ENCODE data around the gene FBXL5.

DNA sequence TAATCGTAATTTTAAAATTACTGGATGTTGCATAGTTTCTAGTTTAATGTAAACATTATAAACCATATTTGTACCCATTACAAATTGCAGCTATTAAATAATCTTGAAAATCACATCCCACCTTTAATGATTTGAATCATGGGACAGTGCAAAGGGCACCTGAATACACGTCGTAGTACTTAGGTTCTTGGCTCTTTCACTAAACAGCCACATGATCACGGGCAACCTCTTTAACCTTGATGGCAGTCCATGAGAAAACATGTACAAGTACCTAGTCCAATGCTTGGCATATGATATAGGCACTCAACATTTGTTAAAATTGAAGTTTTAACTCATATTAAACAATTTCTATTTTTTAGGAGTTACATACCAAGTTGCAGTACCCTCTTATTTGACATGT, 11.8 kb upstream of the FBXL5 start:
- TF ChIP-seq, protein P1, sequence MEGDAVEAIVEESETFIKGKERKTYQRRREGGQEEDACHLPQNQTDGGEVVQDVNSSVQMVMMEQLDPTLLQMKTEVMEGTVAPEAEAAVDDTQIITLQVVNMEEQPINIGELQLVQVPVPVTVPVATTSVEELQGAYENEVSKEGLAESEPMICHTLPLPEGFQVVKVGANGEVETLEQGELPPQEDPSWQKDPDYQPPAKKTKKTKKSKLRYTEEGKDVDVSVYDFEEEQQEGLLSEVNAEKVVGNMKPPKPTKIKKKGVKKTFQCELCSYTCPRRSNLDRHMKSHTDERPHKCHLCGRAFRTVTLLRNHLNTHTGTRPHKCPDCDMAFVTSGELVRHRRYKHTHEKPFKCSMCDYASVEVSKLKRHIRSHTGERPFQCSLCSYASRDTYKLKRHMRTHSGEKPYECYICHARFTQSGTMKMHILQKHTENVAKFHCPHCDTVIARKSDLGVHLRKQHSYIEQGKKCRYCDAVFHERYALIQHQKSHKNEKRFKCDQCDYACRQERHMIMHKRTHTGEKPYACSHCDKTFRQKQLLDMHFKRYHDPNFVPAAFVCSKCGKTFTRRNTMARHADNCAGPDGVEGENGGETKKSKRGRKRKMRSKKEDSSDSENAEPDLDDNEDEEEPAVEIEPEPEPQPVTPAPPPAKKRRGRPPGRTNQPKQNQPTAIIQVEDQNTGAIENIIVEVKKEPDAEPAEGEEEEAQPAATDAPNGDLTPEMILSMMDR (IDR thresholded peaks at IDR 0.05): no peak
- no peak for TF ChIP-seq ZFX (IDR thresholded peaks at IDR 0.05; ENCODE audit: borderline replicate concordance)
